Measurements from ENCODE around the gene PCDHGB1. TPM values are rescaled to one million over a fixed set of nuclear protein-coding genes. Genes with fewer than 3 reads are reported as not detected.
A peak's percentile ranks its signal among the peaks of the same experiment; 100 is the strongest.
"Not testable (repeated sequence)": the region's sequence is repeated elsewhere in the genome, so short reads cannot be mapped to it uniquely, and the experiment has no call there.

The PCDHGB1 gene
- polyA plus RNA-seq, 1 donor from 2014 or later, result 0.46 TPM

- H3K79me2 ChIP-seq (replicated peaks; ENCODE audit: insufficient read depth, low read length); H3F3A ChIP-seq (ENCODE audit: insufficient read depth, low read length, poor library complexity, severe bottlenecking); H3K27me3 ChIP-seq (ENCODE audit: insufficient read depth, low read depth, low read length); H2AFZ ChIP-seq (ENCODE audit: low read depth, low read length); H3K4me2 ChIP-seq (ENCODE audit: low read length); H3K9me2 ChIP-seq (ENCODE audit: insufficient read depth, low read length); H3K36me3 ChIP-seq (ENCODE audit: insufficient read depth, low read length); H4K20me1 ChIP-seq (ENCODE audit: insufficient read depth); H3K9ac ChIP-seq (ENCODE audit: low read length): not testable (repeated sequence)
- peak within 1 kb of the TSS; percentile 53 for H3K4me3 ChIP-seq (ENCODE audit: low read length)
- TF ChIP-seq CTCF (IDR thresholded peaks at IDR 0.05; ENCODE audit: poor library complexity, severe bottlenecking) (peak; percentile 69), SMC3 (conservative IDR thresholded peaks at IDR 0.05; ENCODE audit: poor library complexity) (peak; percentile 65), RAD21 (conservative IDR thresholded peaks at IDR 0.05) (peak; percentile 70)
- peaks cover 36% of the 10 kb centered on the region for H3K9me3 ChIP-seq (ENCODE audit: low read length)
- H3K27ac ChIP-seq (ENCODE audit: low read length), result peak within 1 kb of the TSS; percentile 41
Observed at GRCh38 chr5:141387557-141388311, 37.8 kb downstream of the PCDHGB1 start, which contains the start of gene PCDHGB4. PCDHGB4 (plus strand) TSS chr5:141387698; CDS start chr5:141387885, 187 bp downstream.

- H3K27ac ChIP-seq (ENCODE audit: low read length), result no peak overlapping the region
- TF ChIP-seq REST (IDR thresholded peaks at IDR 0.05; ENCODE audit: borderline replicate concordance), result no peak
- no peak for TF ChIP-seq RAD21 (conservative IDR thresholded peaks at IDR 0.05)
- TF ChIP-seq EZH2 (IDR thresholded peaks at IDR 0.05; ENCODE audit: borderline replicate concordance, insufficient read depth, low read length, poor library complexity, severe bottlenecking), result no peak
- no peak for TF ChIP-seq EP300 (conservative IDR thresholded peaks at IDR 0.05; ENCODE audit: poor library complexity, severe bottlenecking)
- TF ChIP-seq POLR2AphosphoS5 (IDR thresholded peaks at IDR 0.05), result no peak
- TF ChIP-seq CTCF (IDR thresholded peaks at IDR 0.05; ENCODE audit: poor library complexity, severe bottlenecking), result no peak
- no peak for TF ChIP-seq TAF1 (IDR thresholded peaks at IDR 0.05; ENCODE audit: low read depth)
- TF ChIP-seq MXI1 (conservative IDR thresholded peaks at IDR 0.05; ENCODE audit: poor library complexity, severe bottlenecking), result no peak
- no peak for TF ChIP-seq SMC3 (conservative IDR thresholded peaks at IDR 0.05; ENCODE audit: poor library complexity)
- peak overlapping the region; percentile 53 for H3K4me3 ChIP-seq (ENCODE audit: low read length)
- no peaks in the 10 kb centered on the region for H4K20me1 ChIP-seq (ENCODE audit: insufficient read depth)
- no peaks in the 10 kb centered on the region for H3K79me2 ChIP-seq (replicated peaks; ENCODE audit: insufficient read depth, low read length)
- H3K9me3 ChIP-seq (ENCODE audit: low read length), result peaks cover 37% of the 10 kb centered on the region
- no peak overlapping the region for H2AFZ ChIP-seq (ENCODE audit: low read depth, low read length)
- H3K27me3 ChIP-seq (ENCODE audit: insufficient read depth, low read depth, low read length), result no peaks in the 10 kb centered on the region
- no peaks in the 10 kb centered on the region for H3K36me3 ChIP-seq (ENCODE audit: insufficient read depth, low read length)
- H3K9ac ChIP-seq (ENCODE audit: low read length), result no peak overlapping the region
- H3K4me2 ChIP-seq (ENCODE audit: low read length), result no peak overlapping the region
- no peaks in the 10 kb centered on the region for H3K9me2 ChIP-seq (ENCODE audit: insufficient read depth, low read length)
- no peaks in the 10 kb centered on the region for H3F3A ChIP-seq (ENCODE audit: insufficient read depth, low read length, poor library complexity, severe bottlenecking)
Observed at GRCh38 chr5:141388661-141389060, 38.8 kb downstream of the PCDHGB1 start.

Measured in neural cell (in vitro differentiated cells).